HG03095 (cell line): ENCODE measurements around the gene SNTB2.
A peak's percentile ranks its signal among the peaks of the same experiment; 100 is the strongest.

Source experiments
- ATAC-seq: cut with Tn5 transposase; IDR thresholded peaks from one replicate; pipeline ENCODE4 v1.9.1; 2021; ENCODE audit warnings: moderate library complexity; ENCODE audit not compliant: unreplicated experiment

The SNTB2 gene

GRCh38 chr16:69316595-69317034 lies 129.7 kb downstream of the SNTB2 start:
- ATAC-seq: no peak

- ATAC-seq: no peak
Observed at GRCh38 chr16:69318177-69318910, 131.4 kb downstream of the SNTB2 start.

GRCh38 chr16:69318911-69319289 lies 131.9 kb downstream of the SNTB2 start:
- ATAC-seq: no peak

GRCh38 chr16:69319381-69319780 lies 132.4 kb downstream of the SNTB2 start:
- ATAC-seq: no peak

- ATAC-seq: no peak
Observed at GRCh38 chr16:69319826-69320739, 133.1 kb downstream of the SNTB2 start.

GRCh38 chr16:69320740-69321073 lies 133.7 kb downstream of the SNTB2 start:
- no peak for ATAC-seq

- no peak for ATAC-seq
Observed at GRCh38 chr16:69321080-69321479, 134.1 kb downstream of the SNTB2 start.

- ATAC-seq: no peak
Observed at GRCh38 chr16:69322343-69322742, 135.4 kb downstream of the SNTB2 start.

GRCh38 chr16:69323415-69323814 lies 136.5 kb downstream of the SNTB2 start:
- no peak for ATAC-seq

- no peak for ATAC-seq
Observed at GRCh38 chr16:69324013-69324531, 137.1 kb downstream of the SNTB2 start.

GRCh38 chr16:69324585-69325253 lies 137.8 kb downstream of the SNTB2 start:
- no peak for ATAC-seq

GRCh38 chr16:69325784-69326171 lies 138.8 kb downstream of the SNTB2 start:
- ATAC-seq: no peak

- no peak for ATAC-seq
Observed at GRCh38 chr16:69326172-69326873, 139.4 kb downstream of the SNTB2 start.

GRCh38 chr16:69327585-69328310 lies 140.8 kb downstream of the SNTB2 start:
- no peak for ATAC-seq

GRCh38 chr16:69328854-69329316 lies 141.9 kb downstream of the SNTB2 start:
- ATAC-seq: no peak

GRCh38 chr16:69329369-69330285 lies 142.7 kb downstream of the SNTB2 start:
- peak; percentile 29 for ATAC-seq

GRCh38 chr16:69330286-69331109 lies 143.5 kb downstream of the SNTB2 start, which contains the start of gene PDF:
Gene PDF, minus strand, starts transcription at chr16:69330588. Its CDS starts 18 bp downstream, at chr16:69330570.
- peak; percentile 89 for ATAC-seq

GRCh38 chr16:69334696-69335095 lies 147.7 kb downstream of the SNTB2 start:
- no peak for ATAC-seq
